ENCODE results near the gene TENT5C. TPM values are rescaled to one million over a fixed set of nuclear protein-coding genes. Genes with fewer than 3 reads are reported as not detected.

The TENT5C gene
- total and polyA plus RNA-seq, 2 of the 8 experiments (the other 6 are each of a cell fraction or from before 2014, with no cell fraction given) = 0.38 to 0.99 TPM

GRCh38 chr1:117586747-117587498 is 18.9 kb upstream of the TENT5C start:
- no peak for FAIRE-seq
- TF ChIP-seq TCF12 (IDR thresholded peaks at IDR 0.05; ENCODE audit: low read depth, low read length) (no peak), E2F6 (IDR thresholded peaks at IDR 0.05) (no peak), EZH2 (IDR thresholded peaks at IDR 0.05; ENCODE audit: low read depth, low read length, severe bottlenecking) (no peak), KDM4A (IDR thresholded peaks at IDR 0.05; ENCODE audit: low read depth, low read length, severe bottlenecking) (no peak), ZNF274 (IDR thresholded peaks at IDR 0.05; ENCODE audit: borderline replicate concordance, extremely low read depth, low read length) (no peak), PHF8 (conservative IDR thresholded peaks at IDR 0.05; ENCODE audit: low read depth, low read length) (no peak), TBP (IDR thresholded peaks at IDR 0.05; ENCODE audit: low read depth, low read length) (no peak), POLR2AphosphoS5 (IDR thresholded peaks at IDR 0.05; ENCODE audit: low read depth, low read length) (no peak), NANOG (IDR thresholded peaks at IDR 0.05; ENCODE audit: insufficient read depth, low read depth, low read length, poor library complexity, severe bottlenecking) (no peak), SUZ12 (IDR thresholded peaks at IDR 0.05; ENCODE audit: low read length) (no peak), FOSL1 (IDR thresholded peaks at IDR 0.05; ENCODE audit: insufficient read depth, low read depth, low read length) (no peak), BRCA1 (IDR thresholded peaks at IDR 0.05; ENCODE audit: low read depth, low read length) (no peak)

More at GRCh38 chr1:117586747-117587498, 18.9 kb upstream of the TENT5C start:
- H3K4me3 ChIP-seq (ENCODE audit: extremely low read depth in 1 of 4, insufficient read depth in 2 of 4, low read depth in 3 of 4, low read length in 4 of 4) = no peak overlapping the region
- no peak overlapping the region for H3K23ac ChIP-seq (ENCODE audit: insufficient read length)
- no peak overlapping the region for H2BK5ac ChIP-seq (ENCODE audit: low read depth, low read length)
- no peak overlapping the region for H2BK15ac ChIP-seq (ENCODE audit: low read length)
- no peaks in the 10 kb centered on the region for H3K79me1 ChIP-seq (ENCODE audit: low read depth, low read length)
- peaks cover 2% of the 10 kb centered on the region; the same call in 1 of the 2 replicates for H3K23me2 ChIP-seq (ENCODE audit: low read depth, low read length)
- H3K4me2 ChIP-seq (ENCODE audit: insufficient read depth in 1 of 2, low read depth in 2 of 2, low read length in 2 of 2) = no peak overlapping the region
- no peak overlapping the region for H4K91ac ChIP-seq (replicated peaks; ENCODE audit: insufficient read length, low read length)
- no peak overlapping the region for H2AFZ ChIP-seq (ENCODE audit: low read length)
- peaks cover 0 to 2% (median 0%) of the 10 kb centered on the region in 4 experiments; a peak in 1 of 7 replicates for H3K4me1 ChIP-seq (replicated peaks in 1 of 4; ENCODE audit: control insufficient read depth in 3 of 4, insufficient read depth in 4 of 4, low read length in 3 of 4)
- no peak overlapping the region for H4K8ac ChIP-seq (ENCODE audit: extremely low read depth, insufficient read depth, low read length)
- H3K14ac ChIP-seq (ENCODE audit: insufficient read length) = no peak overlapping the region
- H3K9ac ChIP-seq (replicated peaks in 1 of 4; ENCODE audit: extremely low read depth in 1 of 4, low read depth in 3 of 4, low read length in 3 of 4) = no peak overlapping the region
- H2BK20ac ChIP-seq (ENCODE audit: low read length) = no peak overlapping the region
- no peak overlapping the region for H2BK120ac ChIP-seq (replicated peaks; ENCODE audit: low read depth, low read length)
- no peaks in the 10 kb centered on the region; a peak in 1 of 4 replicates for H3K79me2 ChIP-seq (ENCODE audit: control insufficient read depth in 1 of 2, insufficient read depth in 2 of 2, low read length in 2 of 2)
- H3K9me3 ChIP-seq (ENCODE audit: insufficient read depth in 2 of 2, low read depth in 1 of 2, low read length in 1 of 2) = no peaks in the 10 kb centered on the region
- DNase-seq (ENCODE audit: low read depth in 1 of 2, low spot score in 2 of 2) = no peak
- H3K18ac ChIP-seq (ENCODE audit: extremely low read depth, low read length) = no peak overlapping the region
- no peaks in the 10 kb centered on the region for H3K27me3 ChIP-seq (replicated peaks in 1 of 4; ENCODE audit: control insufficient read depth in 3 of 4, extremely low read depth in 1 of 4, insufficient read depth in 3 of 4, low read length in 3 of 4)
- H3K27ac ChIP-seq (ENCODE audit: low read depth, low read length) = no peak overlapping the region
- no peaks in the 10 kb centered on the region for H4K20me1 ChIP-seq (replicated peaks in 1 of 2; ENCODE audit: control insufficient read depth in 1 of 2, insufficient read depth in 2 of 2, low read length in 2 of 2)
- H2AK5ac ChIP-seq (ENCODE audit: low read depth, low read length) = no peak overlapping the region
- H3K4ac ChIP-seq (replicated peaks; ENCODE audit: insufficient read length, low read depth, low read length) = no peak overlapping the region
- no peak overlapping the region for H3K56ac ChIP-seq (replicated peaks; ENCODE audit: insufficient read length, low read depth, low read length)
- H4K5ac ChIP-seq (ENCODE audit: insufficient read length, low read depth, low read length) = no peak overlapping the region
- no peak overlapping the region for H2BK12ac ChIP-seq (ENCODE audit: low read depth, low read length)
- CTCF ChIA-PET (ENCODE audit: partially characterized antibody) = interaction anchor here (1.0 to 1.7 kb wide), 2 partner anchors 46 to 52 kb away, joined by 3 read pairs; no protein-coding TSS in a partner anchor
- WGBS, 2 experiments (ENCODE audit: extremely low coverage in 1 of 2, insufficient coverage in 1 of 2, insufficient read length in 1 of 2, insufficient replicate concordance in 2 of 2, low coverage in 1 of 2, low lambda C conversion rate in 2 of 2, missing lambda C conversion rate in 1 of 2) = 80% methylated on average over 13 of the region's 13 CpGs; no CpG with 5 or more reads in 1 of the 2 experiments
- POLR2A ChIA-PET (ENCODE audit: partially characterized antibody) = interaction anchor here (2.1 kb wide), 1 partner anchor 20 kb away, joined by 9 read pairs; no protein-coding TSS in a partner anchor
- no peaks in the 10 kb centered on the region for H3K36me3 ChIP-seq (ENCODE audit: control insufficient read depth in 2 of 4, insufficient read depth in 4 of 4, low read length in 3 of 4)
